ENCODE measurements around the gene MEF2C. TPM values are rescaled to one million over a fixed set of nuclear protein-coding genes. Genes with fewer than 3 reads are reported as not detected.

MEF2C gene
- total and polyA plus RNA-seq, 4 donors = 2.8 to 15.9 (median 10.1) TPM

DNA sequence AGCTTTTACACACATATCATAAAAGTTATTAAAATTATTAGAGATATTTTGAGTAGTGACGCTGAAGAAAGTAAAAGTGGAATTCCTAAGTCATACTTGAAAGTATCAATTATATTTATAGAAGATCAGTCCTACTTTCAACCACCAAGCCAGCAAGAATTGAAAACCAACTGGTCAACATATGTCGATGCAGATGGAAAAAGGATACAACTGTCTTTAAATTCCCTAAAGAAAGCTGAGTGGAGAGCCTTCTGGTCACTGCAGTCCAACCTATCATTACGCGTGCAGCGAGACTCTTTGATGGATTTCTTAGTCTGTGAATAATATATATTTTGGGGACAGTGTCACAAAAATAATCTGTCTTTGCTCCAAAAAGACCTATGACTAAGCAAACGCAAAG is 15.3 kb downstream of the MEF2C start:
- Histone ChIP-seq H3K9ac (ENCODE audit: low read depth in 1 of 2, low read length in 2 of 2) (no peak overlapping the region), H3K27ac (ENCODE audit: low read depth in 1 of 2, low read length in 2 of 2) (no peak overlapping the region), H3K4me3 (ENCODE audit: low read depth in 1 of 3, low read length in 3 of 3) (no peak overlapping the region), H3K27me3 (ENCODE audit: control insufficient read depth in 4 of 4, insufficient read depth in 4 of 4, low read length in 3 of 4) (peaks cover 0 to under 1% (median 0%) of the 10 kb centered on the region in 4 donors), H3K36me3 (ENCODE audit: control insufficient read depth in 4 of 4, insufficient read depth in 3 of 4, low read depth in 1 of 4, low read length in 3 of 4) (no peaks in the 10 kb centered on the region), H3K4me1 (ENCODE audit: control insufficient read depth in 4 of 4, insufficient read depth in 4 of 4, low read length in 3 of 4) (no peaks in the 10 kb centered on the region), H3K9me3 (ENCODE audit: control insufficient read depth in 4 of 4, low read length in 3 of 4) (no peaks in the 10 kb centered on the region)
- DNase-seq (ENCODE audit: low spot score) = no peak
- no peak for TF ChIP-seq NR2F2 (IDR thresholded peaks at IDR 0.05)
- TF ChIP-seq, protein P1, sequence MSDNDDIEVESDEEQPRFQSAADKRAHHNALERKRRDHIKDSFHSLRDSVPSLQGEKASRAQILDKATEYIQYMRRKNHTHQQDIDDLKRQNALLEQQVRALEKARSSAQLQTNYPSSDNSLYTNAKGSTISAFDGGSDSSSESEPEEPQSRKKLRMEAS (IDR thresholded peaks at IDR 0.05) = no peak
- no peak for TF ChIP-seq EGR1 (IDR thresholded peaks at IDR 0.05; ENCODE audit: low read depth in 2 of 2)
- TF ChIP-seq, protein P2, sequence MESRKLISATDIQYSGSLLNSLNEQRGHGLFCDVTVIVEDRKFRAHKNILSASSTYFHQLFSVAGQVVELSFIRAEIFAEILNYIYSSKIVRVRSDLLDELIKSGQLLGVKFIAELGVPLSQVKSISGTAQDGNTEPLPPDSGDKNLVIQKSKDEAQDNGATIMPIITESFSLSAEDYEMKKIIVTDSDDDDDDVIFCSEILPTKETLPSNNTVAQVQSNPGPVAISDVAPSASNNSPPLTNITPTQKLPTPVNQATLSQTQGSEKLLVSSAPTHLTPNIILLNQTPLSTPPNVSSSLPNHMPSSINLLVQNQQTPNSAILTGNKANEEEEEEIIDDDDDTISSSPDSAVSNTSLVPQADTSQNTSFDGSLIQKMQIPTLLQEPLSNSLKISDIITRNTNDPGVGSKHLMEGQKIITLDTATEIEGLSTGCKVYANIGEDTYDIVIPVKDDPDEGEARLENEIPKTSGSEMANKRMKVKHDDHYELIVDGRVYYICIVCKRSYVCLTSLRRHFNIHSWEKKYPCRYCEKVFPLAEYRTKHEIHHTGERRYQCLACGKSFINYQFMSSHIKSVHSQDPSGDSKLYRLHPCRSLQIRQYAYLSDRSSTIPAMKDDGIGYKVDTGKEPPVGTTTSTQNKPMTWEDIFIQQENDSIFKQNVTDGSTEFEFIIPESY (IDR thresholded peaks at IDR 0.05) = no peak
- no peak for TF ChIP-seq HNF4A (conservative IDR thresholded peaks at IDR 0.05)
- no peak for TF ChIP-seq GABPA (IDR thresholded peaks at IDR 0.05 in 1 of 2, conservative IDR thresholded peaks at IDR 0.05 in 1 of 2)
- no peak for TF ChIP-seq SP1 (IDR thresholded peaks at IDR 0.05)
- no peak for TF ChIP-seq JUND (IDR thresholded peaks at IDR 0.05)
- no peak for TF ChIP-seq TAF1 (conservative IDR thresholded peaks at IDR 0.05)
- 92% methylated on average over 6 of the region's 6 CpGs for WGBS

DNA sequence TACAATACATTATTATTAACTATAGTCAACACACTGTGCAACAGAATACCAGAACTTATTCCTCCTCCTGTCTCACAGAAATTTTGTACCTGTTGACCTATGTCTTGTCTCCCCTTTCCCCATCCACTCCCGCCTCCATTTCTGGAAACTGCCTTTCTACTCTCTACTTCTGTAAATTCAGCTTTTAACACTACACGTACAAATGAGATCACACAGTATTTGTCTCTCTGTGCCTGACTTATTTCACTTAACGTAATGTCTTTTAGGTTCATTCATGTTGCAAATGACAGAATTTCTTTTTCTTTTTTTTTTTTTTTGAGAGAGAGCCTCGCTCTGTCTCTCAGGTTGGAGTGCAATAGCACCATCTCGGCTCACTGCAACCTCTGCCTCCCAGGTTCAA is 19.5 kb downstream of the MEF2C start:
- 93% methylated on average over 5 of the region's 5 CpGs for WGBS
- H3K4me3 ChIP-seq (ENCODE audit: low read depth in 1 of 3, low read length in 3 of 3) = no peak overlapping the region
- H3K9ac ChIP-seq (ENCODE audit: low read depth in 1 of 2, low read length in 2 of 2) = no peak overlapping the region
- H3K9me3 ChIP-seq (ENCODE audit: control insufficient read depth in 4 of 4, low read length in 3 of 4) = no peaks in the 10 kb centered on the region
- DNase-seq (ENCODE audit: low spot score) = no peak
- no peaks in the 10 kb centered on the region for H3K36me3 ChIP-seq (ENCODE audit: control insufficient read depth in 4 of 4, insufficient read depth in 3 of 4, low read depth in 1 of 4, low read length in 3 of 4)
- TF ChIP-seq SP1 (IDR thresholded peaks at IDR 0.05) (no peak), HNF4A (conservative IDR thresholded peaks at IDR 0.05) (no peak), JUND (IDR thresholded peaks at IDR 0.05) (no peak), RAD21 (IDR thresholded peaks at IDR 0.05) (no peak), EGR1 (IDR thresholded peaks at IDR 0.05; ENCODE audit: low read depth in 2 of 2) (no peak), GABPA (IDR thresholded peaks at IDR 0.05 in 1 of 2, conservative IDR thresholded peaks at IDR 0.05 in 1 of 2) (no peak), HNF4G (IDR thresholded peaks at IDR 0.05) (no peak), FOXA1 (IDR thresholded peaks at IDR 0.05) (no peak), TAF1 (conservative IDR thresholded peaks at IDR 0.05) (no peak), YY1 (IDR thresholded peaks at IDR 0.05) (no peak), RXRA (IDR thresholded peaks at IDR 0.05) (no peak), FOXA2 (IDR thresholded peaks at IDR 0.05) (no peak)
- TF ChIP-seq, protein P3, sequence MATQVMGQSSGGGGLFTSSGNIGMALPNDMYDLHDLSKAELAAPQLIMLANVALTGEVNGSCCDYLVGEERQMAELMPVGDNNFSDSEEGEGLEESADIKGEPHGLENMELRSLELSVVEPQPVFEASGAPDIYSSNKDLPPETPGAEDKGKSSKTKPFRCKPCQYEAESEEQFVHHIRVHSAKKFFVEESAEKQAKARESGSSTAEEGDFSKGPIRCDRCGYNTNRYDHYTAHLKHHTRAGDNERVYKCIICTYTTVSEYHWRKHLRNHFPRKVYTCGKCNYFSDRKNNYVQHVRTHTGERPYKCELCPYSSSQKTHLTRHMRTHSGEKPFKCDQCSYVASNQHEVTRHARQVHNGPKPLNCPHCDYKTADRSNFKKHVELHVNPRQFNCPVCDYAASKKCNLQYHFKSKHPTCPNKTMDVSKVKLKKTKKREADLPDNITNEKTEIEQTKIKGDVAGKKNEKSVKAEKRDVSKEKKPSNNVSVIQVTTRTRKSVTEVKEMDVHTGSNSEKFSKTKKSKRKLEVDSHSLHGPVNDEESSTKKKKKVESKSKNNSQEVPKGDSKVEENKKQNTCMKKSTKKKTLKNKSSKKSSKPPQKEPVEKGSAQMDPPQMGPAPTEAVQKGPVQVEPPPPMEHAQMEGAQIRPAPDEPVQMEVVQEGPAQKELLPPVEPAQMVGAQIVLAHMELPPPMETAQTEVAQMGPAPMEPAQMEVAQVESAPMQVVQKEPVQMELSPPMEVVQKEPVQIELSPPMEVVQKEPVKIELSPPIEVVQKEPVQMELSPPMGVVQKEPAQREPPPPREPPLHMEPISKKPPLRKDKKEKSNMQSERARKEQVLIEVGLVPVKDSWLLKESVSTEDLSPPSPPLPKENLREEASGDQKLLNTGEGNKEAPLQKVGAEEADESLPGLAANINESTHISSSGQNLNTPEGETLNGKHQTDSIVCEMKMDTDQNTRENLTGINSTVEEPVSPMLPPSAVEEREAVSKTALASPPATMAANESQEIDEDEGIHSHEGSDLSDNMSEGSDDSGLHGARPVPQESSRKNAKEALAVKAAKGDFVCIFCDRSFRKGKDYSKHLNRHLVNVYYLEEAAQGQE (IDR thresholded peaks at IDR 0.05) = no peak
- TF ChIP-seq, protein P4, sequence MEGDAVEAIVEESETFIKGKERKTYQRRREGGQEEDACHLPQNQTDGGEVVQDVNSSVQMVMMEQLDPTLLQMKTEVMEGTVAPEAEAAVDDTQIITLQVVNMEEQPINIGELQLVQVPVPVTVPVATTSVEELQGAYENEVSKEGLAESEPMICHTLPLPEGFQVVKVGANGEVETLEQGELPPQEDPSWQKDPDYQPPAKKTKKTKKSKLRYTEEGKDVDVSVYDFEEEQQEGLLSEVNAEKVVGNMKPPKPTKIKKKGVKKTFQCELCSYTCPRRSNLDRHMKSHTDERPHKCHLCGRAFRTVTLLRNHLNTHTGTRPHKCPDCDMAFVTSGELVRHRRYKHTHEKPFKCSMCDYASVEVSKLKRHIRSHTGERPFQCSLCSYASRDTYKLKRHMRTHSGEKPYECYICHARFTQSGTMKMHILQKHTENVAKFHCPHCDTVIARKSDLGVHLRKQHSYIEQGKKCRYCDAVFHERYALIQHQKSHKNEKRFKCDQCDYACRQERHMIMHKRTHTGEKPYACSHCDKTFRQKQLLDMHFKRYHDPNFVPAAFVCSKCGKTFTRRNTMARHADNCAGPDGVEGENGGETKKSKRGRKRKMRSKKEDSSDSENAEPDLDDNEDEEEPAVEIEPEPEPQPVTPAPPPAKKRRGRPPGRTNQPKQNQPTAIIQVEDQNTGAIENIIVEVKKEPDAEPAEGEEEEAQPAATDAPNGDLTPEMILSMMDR (IDR thresholded peaks at IDR 0.05; ENCODE audit: low read depth, low read length, missing input control) = no peak
- TF ChIP-seq, protein P2 (IDR thresholded peaks at IDR 0.05) = no peak
- TF ChIP-seq, protein P1 (IDR thresholded peaks at IDR 0.05) = no peak
- TF ChIP-seq, protein P5, sequence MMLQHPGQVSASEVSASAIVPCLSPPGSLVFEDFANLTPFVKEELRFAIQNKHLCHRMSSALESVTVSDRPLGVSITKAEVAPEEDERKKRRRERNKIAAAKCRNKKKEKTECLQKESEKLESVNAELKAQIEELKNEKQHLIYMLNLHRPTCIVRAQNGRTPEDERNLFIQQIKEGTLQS (IDR thresholded peaks at IDR 0.05) = no peak
- H3K4me1 ChIP-seq (ENCODE audit: control insufficient read depth in 4 of 4, insufficient read depth in 4 of 4, low read length in 3 of 4) = no peaks in the 10 kb centered on the region
- H3K27ac ChIP-seq (ENCODE audit: low read depth in 1 of 2, low read length in 2 of 2) = no peak overlapping the region
- H3K27me3 ChIP-seq (ENCODE audit: control insufficient read depth in 4 of 4, insufficient read depth in 4 of 4, low read length in 3 of 4) = no peaks in the 10 kb centered on the region
